Epithelial cell of esophagus (primary cell): ENCODE results near the gene COL28A1.

Experiments
- DNase-seq: peaks from one replicate; pipeline ENCODE4 v3.0.0; 2010; ENCODE audit warnings: low read depth
- H3K4me3 ChIP-seq: 2 replicates; pipeline ENCODE4 v1.5.1; 2011; ENCODE audit warnings: mild to moderate bottlenecking, low read length, control low read depth
- TF ChIP-seq, protein P1 (sequence below): IDR thresholded peaks from 2 replicates; pipeline ENCODE4 v1.5.1; 2011; ENCODE audit warnings: low read depth, mild to moderate bottlenecking, low read length, control low read depth, inconsistent platforms; ENCODE audit not compliant: insufficient read depth; ENCODE audit errors: missing control alignments

The COL28A1 gene

DNA sequence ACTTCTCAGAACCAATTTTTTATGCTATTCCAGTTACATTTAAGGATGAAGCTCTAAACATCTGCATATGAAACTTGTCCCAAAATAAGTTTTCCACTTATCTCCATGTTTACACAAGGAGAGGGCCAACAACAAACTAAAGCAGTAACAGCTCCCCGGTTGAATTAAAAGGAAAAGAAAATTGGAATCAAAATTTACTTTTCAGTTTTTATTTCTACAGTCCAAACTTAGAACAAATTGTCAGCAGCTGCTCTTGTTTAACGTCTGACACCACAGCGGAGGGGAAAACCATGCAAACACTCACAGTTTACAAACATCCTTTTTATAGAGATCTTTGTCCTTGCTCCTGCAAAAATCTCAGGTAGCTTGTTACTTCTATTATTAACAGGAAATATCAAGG is 101.3 kb downstream of the COL28A1 start:
- TF ChIP-seq, protein P1, sequence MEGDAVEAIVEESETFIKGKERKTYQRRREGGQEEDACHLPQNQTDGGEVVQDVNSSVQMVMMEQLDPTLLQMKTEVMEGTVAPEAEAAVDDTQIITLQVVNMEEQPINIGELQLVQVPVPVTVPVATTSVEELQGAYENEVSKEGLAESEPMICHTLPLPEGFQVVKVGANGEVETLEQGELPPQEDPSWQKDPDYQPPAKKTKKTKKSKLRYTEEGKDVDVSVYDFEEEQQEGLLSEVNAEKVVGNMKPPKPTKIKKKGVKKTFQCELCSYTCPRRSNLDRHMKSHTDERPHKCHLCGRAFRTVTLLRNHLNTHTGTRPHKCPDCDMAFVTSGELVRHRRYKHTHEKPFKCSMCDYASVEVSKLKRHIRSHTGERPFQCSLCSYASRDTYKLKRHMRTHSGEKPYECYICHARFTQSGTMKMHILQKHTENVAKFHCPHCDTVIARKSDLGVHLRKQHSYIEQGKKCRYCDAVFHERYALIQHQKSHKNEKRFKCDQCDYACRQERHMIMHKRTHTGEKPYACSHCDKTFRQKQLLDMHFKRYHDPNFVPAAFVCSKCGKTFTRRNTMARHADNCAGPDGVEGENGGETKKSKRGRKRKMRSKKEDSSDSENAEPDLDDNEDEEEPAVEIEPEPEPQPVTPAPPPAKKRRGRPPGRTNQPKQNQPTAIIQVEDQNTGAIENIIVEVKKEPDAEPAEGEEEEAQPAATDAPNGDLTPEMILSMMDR = no peak
- H3K4me3 ChIP-seq = no peak overlapping the region
- no peak for DNase-seq

DNA sequence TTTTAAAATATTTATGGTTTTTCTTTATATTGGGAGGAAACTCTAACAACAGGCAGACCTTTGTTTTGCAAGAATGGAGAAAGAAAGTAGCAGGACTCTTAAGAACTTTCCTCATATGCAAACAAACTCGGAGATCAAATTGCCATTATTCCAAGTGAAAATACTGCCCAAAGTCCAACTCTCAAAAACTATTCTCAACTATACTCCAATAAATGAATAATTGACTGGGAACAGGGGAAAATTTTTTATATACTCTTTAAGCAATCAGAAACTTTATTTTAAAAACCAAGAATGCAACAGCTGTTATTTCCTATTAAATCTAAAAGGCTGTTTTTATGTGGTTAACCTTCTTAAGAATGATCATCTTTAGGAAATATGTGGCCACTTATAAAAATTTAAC is 101.9 kb downstream of the COL28A1 start:
- no peak for DNase-seq
- TF ChIP-seq, protein P1 = no peak
- H3K4me3 ChIP-seq = no peak overlapping the region

DNA sequence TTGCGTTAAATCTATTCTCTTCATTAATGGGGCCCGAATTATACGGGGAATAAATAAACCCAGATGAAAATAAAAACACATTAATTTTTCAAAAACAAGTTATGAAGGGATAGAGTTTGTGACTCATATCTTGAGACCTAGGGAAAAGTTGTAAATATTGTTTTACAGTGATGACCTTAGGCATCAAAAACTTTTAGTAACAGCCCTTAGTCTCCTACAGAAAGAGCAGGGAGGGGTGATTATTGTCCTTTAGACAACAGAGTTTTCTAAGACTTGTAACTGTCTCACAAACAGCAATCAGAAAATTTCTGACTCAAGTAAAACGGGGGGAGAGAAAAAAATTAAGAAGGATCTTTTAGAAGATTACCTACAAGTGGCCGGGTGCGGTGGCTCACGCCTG is 102.7 kb downstream of the COL28A1 start:
- TF ChIP-seq, protein P1 = no peak
- DNase-seq = no peak
- no peak overlapping the region for H3K4me3 ChIP-seq

- TF ChIP-seq, protein P1 = no peak
- DNase-seq = no peak
- H3K4me3 ChIP-seq = no peak overlapping the region
These were observed 106.9 kb downstream of the COL28A1 start for GRCh38 chr7:7428806-7429205.

DNA sequence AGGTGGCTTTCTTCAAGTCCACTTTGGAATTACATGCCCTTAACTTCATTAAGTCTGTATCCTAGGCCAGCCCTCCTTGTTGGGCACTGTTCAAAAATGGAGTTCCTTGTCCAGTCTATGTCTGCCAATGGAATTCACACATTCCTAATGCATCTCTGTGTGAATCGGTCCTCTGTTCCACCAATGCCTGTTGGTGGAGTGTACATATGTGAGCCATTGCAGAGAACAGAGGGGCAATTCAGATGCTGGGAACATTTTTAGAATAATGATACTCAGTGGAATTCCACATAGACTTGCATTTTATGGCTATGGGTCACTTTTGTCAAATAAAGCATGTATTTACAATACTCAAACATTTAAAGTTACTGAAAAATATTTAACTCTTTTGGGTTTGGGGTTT is 108.3 kb downstream of the COL28A1 start:
- DNase-seq = no peak
- TF ChIP-seq, protein P1 = no peak

GRCh38 chr7:7426676-7427075 is 109.0 kb downstream of the COL28A1 start:
- TF ChIP-seq, protein P1 = no peak
- no peak for DNase-seq
- no peak overlapping the region for H3K4me3 ChIP-seq

More for the DNA sequence above, 108.3 kb downstream of the COL28A1 start:
- H3K4me3 ChIP-seq = no peak overlapping the region

DNA sequence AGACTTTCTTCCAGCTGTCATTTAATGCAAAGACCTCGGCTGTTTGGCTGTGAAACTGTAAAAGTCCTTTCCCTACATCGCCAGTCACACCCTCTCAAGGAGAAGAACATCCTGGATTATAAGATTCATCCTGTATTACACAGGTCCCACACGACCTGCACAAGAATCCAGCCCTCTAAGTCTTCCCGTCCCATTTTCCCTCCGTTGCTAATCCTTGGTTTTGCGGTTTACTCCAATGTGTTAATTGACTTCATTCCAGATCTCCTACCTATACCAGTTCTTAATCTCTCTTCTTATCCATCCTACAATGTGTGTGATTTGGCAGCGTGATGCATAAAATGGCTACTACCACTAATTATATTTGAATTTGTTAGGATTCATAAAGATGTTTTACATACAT is 110.4 kb downstream of the COL28A1 start:
- TF ChIP-seq, protein P1 = no peak
- H3K4me3 ChIP-seq = no peak overlapping the region
- no peak for DNase-seq
